ENCODE measurements around the gene CRB2.

The CRB2 gene

GRCh38 chr9:123424552-123425225 is 68.7 kb downstream of the CRB2 start:
- DNase-seq, result no peak

GRCh38 chr9:123425261-123425821 is 69.3 kb downstream of the CRB2 start:
- DNase-seq, result no peak

GRCh38 chr9:123425836-123426365 is 69.9 kb downstream of the CRB2 start:
- no peak for DNase-seq

- no peak for DNase-seq
Observed at GRCh38 chr9:123426406-123426805, 70.4 kb downstream of the CRB2 start.

Measured in left hindlimb (tissue), 1 donor.